HT-29 (cell line): ENCODE measurements around the gene EMILIN2. TPM values are rescaled to one million over a fixed set of nuclear protein-coding genes. Genes with fewer than 3 reads are reported as not detected.
"Not testable (repeated sequence)": the region's sequence is repeated elsewhere in the genome, so short reads cannot be mapped to it uniquely, and the experiment has no call there.

Source experiments
- DNase-seq: peaks from one replicate; pipeline ENCODE4 v3.0.0-alpha.2; 2015; ENCODE audit warnings: low spot score
- total RNA-seq: library from RNA; depleted of rRNA; stranded (reverse); fragments of >200 nt; shearing (Covaris generic); gene quantifications from 2 replicates; pipeline ENCODE4 v1.2.3, GENCODE V29; 2014

EMILIN2 gene
- total RNA-seq, 1 experiment from 2014 or later: 33.0 TPM

DNA sequence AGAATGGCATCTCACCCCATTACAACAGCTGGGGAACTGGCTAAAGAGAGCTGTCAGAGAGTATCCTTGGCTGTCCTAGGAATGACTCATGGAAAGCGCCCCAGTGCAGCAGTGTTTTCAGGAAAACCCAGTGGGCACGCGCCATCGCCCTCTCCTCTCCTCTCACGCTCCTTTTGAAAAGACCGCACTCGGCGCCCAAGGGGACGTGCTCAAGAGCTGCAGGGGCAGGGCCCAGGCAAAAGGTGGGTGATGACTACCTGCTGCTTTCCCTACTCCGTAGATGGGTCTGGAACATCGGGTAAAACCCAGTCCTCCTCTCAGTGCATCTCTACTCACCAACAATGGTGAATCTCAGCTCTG, 68.1 kb downstream of the EMILIN2 start:
- DNase-seq: no peak

DNA sequence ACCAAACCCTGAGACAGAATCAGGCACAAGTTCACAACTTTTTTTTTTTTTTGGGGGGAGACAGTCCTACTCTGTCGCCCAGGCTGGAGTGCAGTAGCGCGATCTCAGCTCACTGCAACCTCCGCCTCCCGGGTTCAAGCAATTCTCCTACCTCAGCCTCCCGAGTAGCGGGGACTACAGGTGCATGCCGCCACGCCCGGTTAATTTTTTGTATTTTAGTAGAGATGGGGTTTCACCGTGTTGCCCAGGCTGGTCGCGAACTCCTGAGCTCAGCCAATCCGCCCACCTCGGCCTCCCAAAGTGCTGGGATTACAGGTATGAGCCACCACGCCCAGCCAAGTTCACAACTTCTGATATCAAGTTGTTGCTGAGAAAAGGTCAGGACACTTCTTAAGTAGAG, 68.7 kb downstream of the EMILIN2 start:
- DNase-seq: not testable (repeated sequence)

- DNase-seq: peak; percentile 41
Observed at GRCh38 chr18:2916184-2916583, 69.4 kb downstream of the EMILIN2 start.

GRCh38 chr18:2917259-2918047, 70.6 kb downstream of the EMILIN2 start:
- DNase-seq: peak; percentile 30

- no peak for DNase-seq
Observed at GRCh38 chr18:2918761-2919550, 72.2 kb downstream of the EMILIN2 start.

GRCh38 chr18:2919600-2919999, 72.8 kb downstream of the EMILIN2 start:
- DNase-seq: no peak

GRCh38 chr18:2920027-2920426, 73.2 kb downstream of the EMILIN2 start:
- DNase-seq: no peak

DNA sequence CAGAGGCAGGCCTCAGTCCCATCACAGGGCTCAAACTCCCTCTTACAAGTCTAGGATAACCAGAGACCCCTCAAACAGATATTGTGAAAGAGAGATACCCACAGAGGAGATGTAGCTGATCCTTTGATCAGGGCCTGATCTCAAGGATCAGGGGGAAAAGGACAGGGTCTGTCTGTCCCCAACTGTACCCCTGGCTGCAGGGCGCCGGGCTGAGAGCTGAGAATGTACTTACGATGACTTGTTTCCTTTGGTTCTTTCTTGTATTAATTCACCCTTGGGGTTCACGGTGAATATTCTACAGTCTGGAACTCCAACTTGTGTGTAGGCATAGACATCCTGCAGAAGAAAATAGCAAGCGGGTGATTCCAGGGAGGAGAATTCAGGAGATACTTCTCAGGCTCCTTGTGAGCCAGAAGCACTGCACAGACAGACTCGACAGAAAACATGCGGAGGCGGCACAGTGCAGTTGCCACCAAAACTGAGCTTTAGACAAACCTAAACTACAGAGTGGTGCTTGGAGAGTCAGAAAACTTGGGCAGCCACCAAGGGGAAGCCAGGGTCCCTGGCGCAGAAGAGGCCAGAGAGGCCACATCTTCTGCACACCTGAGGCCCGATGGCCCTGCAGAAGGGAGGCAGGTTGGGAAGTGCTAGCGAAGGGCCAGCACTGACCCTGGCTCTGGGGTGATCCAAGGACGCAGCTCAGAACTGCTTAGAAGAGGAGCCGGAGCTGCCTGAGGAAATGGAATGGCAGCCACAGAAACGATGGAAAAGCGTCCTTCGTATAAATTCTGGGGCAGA, 73.9 kb downstream of the EMILIN2 start:
- DNase-seq: no peak

GRCh38 chr18:2921778-2922177, 75.0 kb downstream of the EMILIN2 start:
- no peak for DNase-seq

DNA sequence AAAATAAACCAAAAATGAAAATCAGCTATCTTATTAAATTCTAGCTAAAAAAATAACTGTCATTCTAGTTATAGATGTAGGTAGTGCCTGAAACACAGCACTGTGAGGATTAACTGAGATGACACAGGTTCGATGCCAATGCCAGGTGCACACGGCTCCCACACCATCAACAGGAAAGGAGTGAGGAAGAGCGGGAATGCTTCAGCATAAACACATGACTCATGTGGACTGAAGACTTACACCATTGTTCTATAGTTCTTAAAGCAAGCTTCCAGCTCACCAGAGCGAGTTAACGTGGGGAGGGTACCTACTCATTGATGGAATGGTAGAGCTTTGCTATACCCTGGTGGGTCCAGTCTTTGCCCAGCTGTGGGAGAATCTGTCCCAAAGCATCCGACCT, 76.7 kb downstream of the EMILIN2 start:
- DNase-seq: no peak

DNA sequence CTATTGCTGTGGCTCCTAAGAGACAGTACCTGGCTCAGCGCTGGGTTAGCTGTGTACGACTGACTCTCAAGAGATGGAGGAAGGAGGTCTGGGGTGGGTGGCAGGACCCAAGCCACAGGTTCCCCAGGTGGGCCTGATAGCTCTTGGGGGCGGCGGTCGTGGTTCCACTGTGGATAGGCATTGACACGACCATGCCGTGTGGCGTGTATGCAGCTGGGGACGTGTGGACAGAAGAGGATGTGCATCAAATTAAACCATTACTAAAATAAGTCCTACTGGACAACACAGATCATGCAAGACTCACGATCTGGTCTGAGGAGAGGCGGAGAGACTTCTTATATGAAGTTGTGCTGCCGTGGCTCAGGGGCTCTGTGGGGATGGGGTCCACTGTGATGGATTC, 78.1 kb downstream of the EMILIN2 start:
- DNase-seq: no peak

GRCh38 chr18:2926528-2926927, 79.7 kb downstream of the EMILIN2 start:
- DNase-seq: no peak

- DNase-seq: no peak
Observed at GRCh38 chr18:2927745-2928144, 80.9 kb downstream of the EMILIN2 start.

- peak; percentile 91 for DNase-seq
Observed at GRCh38 chr18:2932247-2933181, 85.7 kb downstream of the EMILIN2 start.

- DNase-seq: no peak
Observed at GRCh38 chr18:2933995-2934394, 87.2 kb downstream of the EMILIN2 start.

DNA sequence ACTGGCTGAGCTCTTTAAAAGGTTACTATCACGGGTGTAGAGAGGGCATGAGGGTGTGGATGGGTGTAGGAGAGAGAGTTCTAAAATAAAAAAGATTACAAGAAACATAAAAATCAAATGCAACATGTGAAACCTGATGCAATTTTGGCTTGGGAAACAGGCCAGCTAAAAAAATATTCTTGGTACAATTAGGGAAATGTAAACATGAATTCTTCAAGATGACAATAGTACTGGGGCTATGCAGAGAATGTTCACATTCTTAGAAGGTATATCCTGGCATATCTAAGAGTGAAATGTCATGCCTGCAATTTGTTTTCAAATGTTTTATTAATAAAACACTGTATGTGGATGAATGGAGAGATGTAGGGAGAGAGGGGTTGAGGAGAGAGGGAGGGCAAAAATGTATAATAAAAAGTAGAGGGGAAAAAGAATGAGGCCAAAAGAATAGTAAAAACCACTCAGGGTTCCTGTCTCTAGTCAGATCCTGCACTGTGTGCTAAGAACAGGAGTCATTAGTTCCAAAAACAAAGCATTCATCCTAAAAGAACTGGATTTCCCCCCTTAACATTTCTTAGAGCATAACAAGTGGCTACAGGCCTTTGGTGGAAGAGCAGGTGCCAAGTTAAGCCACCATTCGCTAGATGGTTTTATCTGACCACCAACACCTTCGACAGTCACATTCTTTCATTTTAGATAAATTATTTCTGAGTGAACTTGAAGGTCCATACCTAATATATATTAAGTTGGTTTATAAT, 88.8 kb downstream of the EMILIN2 start:
- no peak for DNase-seq

DNA sequence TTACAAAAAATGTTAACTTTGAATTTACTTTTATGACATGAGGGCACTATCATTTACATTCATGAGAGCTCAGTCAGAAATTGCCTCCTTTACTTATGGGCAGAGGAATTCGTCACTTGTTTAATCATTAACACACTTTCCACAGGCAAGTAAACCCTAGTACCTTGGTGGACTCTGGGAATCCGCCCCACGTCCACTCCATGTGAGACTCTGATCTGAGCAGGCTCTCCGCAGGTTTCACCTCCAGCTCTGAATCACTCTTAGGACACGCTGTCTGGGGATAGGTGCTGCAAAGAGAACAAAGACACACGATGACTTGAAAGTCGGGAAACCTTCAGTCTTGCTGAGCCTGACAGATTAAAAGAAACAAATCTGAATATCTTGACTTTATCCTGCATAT, 92.5 kb downstream of the EMILIN2 start:
- peak; percentile 90 for DNase-seq

DNA sequence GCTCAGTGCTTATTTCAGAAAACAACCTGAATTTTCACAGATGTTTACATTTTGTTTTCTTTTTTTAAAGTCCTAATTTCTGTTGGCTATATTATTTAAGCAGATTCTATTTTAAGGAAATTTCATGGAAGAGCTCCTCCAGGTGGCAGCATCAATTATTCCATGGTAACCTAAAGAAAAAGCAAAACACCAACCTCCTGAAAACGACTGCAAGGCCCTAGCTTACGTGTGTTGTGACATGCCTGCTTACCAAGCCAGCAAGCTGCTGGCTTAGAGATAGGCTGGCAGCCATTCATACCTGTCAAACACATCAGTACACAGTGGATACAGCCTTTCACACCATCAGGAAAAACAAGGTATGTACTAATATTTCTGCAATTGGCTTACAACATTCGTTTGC, 101.2 kb downstream of the EMILIN2 start:
- DNase-seq: peak; percentile 69

GRCh38 chr18:2952605-2953004, 105.8 kb downstream of the EMILIN2 start:
- no peak for DNase-seq

DNA sequence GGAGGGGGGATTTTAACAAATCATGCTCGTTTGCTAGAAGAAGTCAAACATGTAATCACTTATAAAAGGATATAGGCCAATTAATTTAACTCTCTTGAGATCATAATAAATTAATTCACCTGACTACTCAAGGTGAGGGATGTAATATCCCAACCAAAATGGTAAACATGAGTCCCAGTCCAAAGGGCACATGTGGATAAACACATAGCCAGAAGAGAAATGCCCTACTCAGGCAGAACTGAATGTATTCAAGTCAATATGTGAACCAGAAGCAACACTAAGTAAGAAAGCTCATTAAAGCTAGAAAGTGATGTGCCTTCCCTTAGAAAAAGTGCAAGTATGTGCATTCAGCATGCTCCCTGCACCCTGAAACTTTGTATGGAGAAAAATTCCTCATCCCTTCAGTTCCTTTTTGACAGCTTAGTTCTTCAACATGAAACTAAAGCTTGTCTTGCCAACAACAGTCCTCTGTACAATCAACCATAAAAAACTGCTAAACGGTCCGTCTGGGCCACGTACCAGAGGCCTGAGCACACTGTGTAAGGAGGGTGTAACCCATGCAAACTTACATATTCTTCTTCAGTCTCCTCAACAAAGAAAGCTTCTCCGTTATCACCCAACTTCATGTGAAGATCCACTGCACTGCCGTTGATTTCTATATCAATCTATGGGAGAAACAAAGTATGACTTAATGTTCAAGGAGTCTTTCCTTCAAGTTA, 107.3 kb downstream of the EMILIN2 start:
- DNase-seq: no peak
